GM19397 (cell line): ENCODE measurements around the gene TBC1D7.

Experiments used
- ATAC-seq: cut with Tn5 transposase; IDR thresholded peaks from one replicate; pipeline ENCODE4 v1.9.1; 2021; ENCODE audit warnings: mild to moderate bottlenecking, moderate library complexity; ENCODE audit not compliant: unreplicated experiment

TBC1D7 gene

GRCh38 chr6:13296536-13296997 lies 31.8 kb downstream of the TBC1D7 start:
- no peak for ATAC-seq

- ATAC-seq = no peak
Measured at GRCh38 chr6:13295576-13295975, 32.8 kb downstream of the TBC1D7 start.

- ATAC-seq = no peak
Measured at GRCh38 chr6:13294499-13295069, 33.8 kb downstream of the TBC1D7 start.

- ATAC-seq = no peak
Measured at GRCh38 chr6:13292774-13293173, 35.6 kb downstream of the TBC1D7 start.

GRCh38 chr6:13290335-13290734 lies 38.0 kb downstream of the TBC1D7 start:
- no peak for ATAC-seq

- no peak for ATAC-seq
Measured at GRCh38 chr6:13289789-13290318, 38.5 kb downstream of the TBC1D7 start.

- ATAC-seq = no peak
Measured at GRCh38 chr6:13288969-13289391, 39.4 kb downstream of the TBC1D7 start.

GRCh38 chr6:13288481-13288880 lies 39.9 kb downstream of the TBC1D7 start:
- no peak for ATAC-seq

GRCh38 chr6:13287104-13287503 lies 41.2 kb downstream of the TBC1D7 start:
- ATAC-seq = no peak

GRCh38 chr6:13286181-13286580 lies 42.2 kb downstream of the TBC1D7 start:
- no peak for ATAC-seq

GRCh38 chr6:13285705-13286104 lies 42.6 kb downstream of the TBC1D7 start:
- ATAC-seq = no peak

- no peak for ATAC-seq
Measured at GRCh38 chr6:13284646-13285045, 43.7 kb downstream of the TBC1D7 start.

GRCh38 chr6:13283331-13283730 lies 45.0 kb downstream of the TBC1D7 start:
- no peak for ATAC-seq

- ATAC-seq = no peak
Measured at GRCh38 chr6:13282393-13283069, 45.8 kb downstream of the TBC1D7 start.

- ATAC-seq = no peak
Measured at GRCh38 chr6:13281686-13282085, 46.7 kb downstream of the TBC1D7 start.

- no peak for ATAC-seq
Measured at GRCh38 chr6:13280254-13280653, 48.1 kb downstream of the TBC1D7 start.

- no peak for ATAC-seq
Measured at GRCh38 chr6:13278991-13279390, 49.3 kb downstream of the TBC1D7 start.

GRCh38 chr6:13278164-13278563 lies 50.2 kb downstream of the TBC1D7 start:
- ATAC-seq = no peak

GRCh38 chr6:13277231-13277630 lies 51.1 kb downstream of the TBC1D7 start:
- ATAC-seq = no peak

GRCh38 chr6:13275435-13275989 lies 52.8 kb downstream of the TBC1D7 start:
- ATAC-seq = no peak

GRCh38 chr6:13274707-13275434 lies 53.5 kb downstream of the TBC1D7 start:
- no peak for ATAC-seq
